H9 (cell line): ENCODE results near the gene GABRB2. TPM values are rescaled to one million over a fixed set of nuclear protein-coding genes. Genes with fewer than 3 reads are reported as not detected.

Source experiments
- DNase-seq: peaks from one replicate; pipeline ENCODE4 v3.0.0-alpha.2; 2017
- H2AFZ ChIP-seq: one replicate; pipeline ENCODE4 v1.6.1; 2013; ENCODE audit warnings: mild to moderate bottlenecking, low read length, control low read depth, moderate library complexity
- H2AK5ac ChIP-seq: 2 replicates; pipeline ENCODE4 v1.6.1; 2013; ENCODE audit warnings: low read length, control low read depth, mixed read lengths; ENCODE audit not compliant: insufficient read length
- H2BK120ac ChIP-seq: one replicate; pipeline ENCODE4 v1.6.1; 2013; ENCODE audit warnings: low read depth, mild to moderate bottlenecking, low read length, control low read depth, inconsistent platforms; ENCODE audit not compliant: poor library complexity, severe bottlenecking
- H2BK12ac ChIP-seq: 2 replicates; pipeline ENCODE4 v1.6.1; 2013; ENCODE audit warnings: low read length, control low read depth, mixed read lengths, low read depth; ENCODE audit not compliant: insufficient read length
- H2BK15ac ChIP-seq: 2 replicates; pipeline ENCODE4 v1.6.1; 2013; ENCODE audit warnings: low read depth, low read length, control low read depth
- H2BK20ac ChIP-seq: one replicate; pipeline ENCODE4 v1.6.1; 2013; ENCODE audit warnings: low read depth, mild to moderate bottlenecking, low read length, control low read depth, inconsistent platforms; ENCODE audit not compliant: poor library complexity, severe bottlenecking
- H2BK5ac ChIP-seq: 2 replicates; pipeline ENCODE4 v1.6.1; 2013; ENCODE audit warnings: low read length, control low read depth, mixed read lengths; ENCODE audit not compliant: insufficient read length
- H3K14ac ChIP-seq: 2 replicates; pipeline ENCODE4 v1.6.1; 2013; ENCODE audit warnings: low read length, control low read depth; ENCODE audit not compliant: insufficient read depth
- H3K18ac ChIP-seq: 2 replicates; pipeline ENCODE4 v1.6.1; 2013; ENCODE audit warnings: low read depth, mild to moderate bottlenecking, mixed read lengths, low read length, control low read depth; ENCODE audit not compliant: insufficient read length
- H3K23ac ChIP-seq: 2 replicates; pipeline ENCODE4 v1.6.1; 2013; ENCODE audit warnings: low read length, control low read depth, mixed read lengths, low read depth; ENCODE audit not compliant: insufficient read length
- H3K23me2 ChIP-seq: 2 replicates; pipeline ENCODE4 v1.6.1; 2013; ENCODE audit warnings: low read depth, mild to moderate bottlenecking, mixed read lengths, low read length, control low read depth; ENCODE audit not compliant: insufficient read length, poor library complexity, severe bottlenecking
- H3K27ac ChIP-seq: 2 replicates; pipeline ENCODE4 v1.5.1; 2013; ENCODE audit warnings: low read length, control low read depth, mixed read lengths, low read depth; ENCODE audit not compliant: insufficient read length
- H3K27me3 ChIP-seq: 2 replicates; pipeline ENCODE4 v1.6.1; 2013; ENCODE audit warnings: low read length, control low read depth, inconsistent platforms; ENCODE audit not compliant: insufficient read depth
- H3K4ac ChIP-seq: 2 replicates; pipeline ENCODE4 v1.6.1; 2013; ENCODE audit warnings: low read depth, mild to moderate bottlenecking, control low read depth, inconsistent platforms, low read length, moderate library complexity
- H3K4me1 ChIP-seq: 2 replicates; pipeline ENCODE4 v1.6.1; 2013; ENCODE audit warnings: low read length, control low read depth, inconsistent platforms; ENCODE audit not compliant: insufficient read depth
- H3K4me2 ChIP-seq: 2 replicates; pipeline ENCODE4 v1.6.1; 2013; ENCODE audit warnings: low read length, control low read depth, mixed read lengths; ENCODE audit not compliant: insufficient read length, insufficient read depth
- H3K56ac ChIP-seq: 2 replicates; pipeline ENCODE4 v1.6.1; 2013; ENCODE audit warnings: low read depth, mild to moderate bottlenecking, mixed read lengths, low read length, control low read depth; ENCODE audit not compliant: insufficient read length
- H3K79me1 ChIP-seq: 2 replicates; pipeline ENCODE4 v1.6.1; 2013; ENCODE audit warnings: low read depth, mild to moderate bottlenecking, moderate library complexity, low read length, control low read depth, inconsistent platforms; ENCODE audit not compliant: insufficient read depth, poor library complexity, severe bottlenecking
- H3K79me2 ChIP-seq: 2 replicates; pipeline ENCODE4 v1.6.1; 2013; ENCODE audit warnings: low read length, control low read depth, inconsistent platforms; ENCODE audit not compliant: insufficient read depth
- H3K9ac ChIP-seq: 2 replicates; pipeline ENCODE4 v1.6.1; 2013; ENCODE audit warnings: low read length, control low read depth, mixed read lengths; ENCODE audit not compliant: insufficient read length; ENCODE audit errors: extremely low read depth
- H3K9me3 ChIP-seq: one replicate; pipeline ENCODE4 v1.6.1; 2013; ENCODE audit warnings: low read depth, low read length, inconsistent platforms; ENCODE audit not compliant: control insufficient read depth
- H3T11ph ChIP-seq: one replicate; pipeline ENCODE4 v1.6.1; 2013; ENCODE audit warnings: mild to moderate bottlenecking, low read length, control low read depth, inconsistent platforms
- H4K20me1 ChIP-seq: one replicate; pipeline ENCODE4 v1.6.1; 2013; ENCODE audit not compliant: control insufficient read depth, insufficient read length, insufficient read depth
- H4K5ac ChIP-seq: 2 replicates; pipeline ENCODE4 v1.6.1; 2013; ENCODE audit warnings: low read depth, mild to moderate bottlenecking, mixed read lengths, low read length, control low read depth; ENCODE audit not compliant: insufficient read length
- H4K8ac ChIP-seq: replicated peaks from 2 replicates; pipeline ENCODE4 v1.6.1; 2013; ENCODE audit warnings: low read length, control low read depth, mixed read lengths, low read depth; ENCODE audit not compliant: insufficient read length
- H4K91ac ChIP-seq: 2 replicates; pipeline ENCODE4 v1.6.1; 2013; ENCODE audit warnings: low read depth, mild to moderate bottlenecking, moderate library complexity, mixed read lengths, low read length, control low read depth; ENCODE audit not compliant: insufficient read length
- H3K27ac Mint-ChIP-seq, 3 experiments: 2 replicates in 2 of 3; 3 replicates in 1 of 3; pipeline ENCODE4 v1.8.0; 2020 to 2021; ENCODE audit warnings: mixed read lengths in 3 of 3, mild to moderate bottlenecking in 1 of 3, moderate library complexity in 1 of 3
- H3K27me3 Mint-ChIP-seq: 2 replicates; pipeline ENCODE4 v1.8.0; 2021; ENCODE audit warnings: low read depth, mild to moderate bottlenecking, moderate library complexity, mixed read lengths
- H3K36me3 Mint-ChIP-seq, 3 experiments: 2 replicates in 2 of 3; 3 replicates in 1 of 3; pipeline ENCODE4 v1.8.0; 2020 to 2021; ENCODE audit warnings: low read depth in 3 of 3, mixed read lengths in 3 of 3; ENCODE audit not compliant: insufficient read depth in 1 of 3
- H3K4me1 Mint-ChIP-seq, 2 experiments: 2 replicates each; pipeline ENCODE4 v1.8.0; 2020; ENCODE audit warnings: mixed read lengths in 2 of 2
- H3K4me3 Mint-ChIP-seq, 2 experiments: 2 replicates in 1 of 2; 3 replicates in 1 of 2; pipeline ENCODE4 v1.8.0; 2020 to 2021; ENCODE audit warnings: mild to moderate bottlenecking in 2 of 2, mixed read lengths in 2 of 2, moderate library complexity in 1 of 2
- H3K9me3 Mint-ChIP-seq, 2 experiments: 2 replicates in 1 of 2; 3 replicates in 1 of 2; pipeline ENCODE4 v1.8.0; 2020; ENCODE audit warnings: mild to moderate bottlenecking in 2 of 2, mixed read lengths in 2 of 2, moderate library complexity in 1 of 2
- WGBS: extraction: QIAGEN DNeasy Blood & Tissue Kit; methylation state at CpG from one replicate; pipeline ENCODE4 v1.1.7; 2013; ENCODE audit warnings: missing lambda C conversion rate, low lambda C conversion rate, mixed read lengths; ENCODE audit not compliant: insufficient read length; ENCODE audit errors: extremely low coverage; 5-methylcytosine and 5-hydroxymethylcytosine counted together
- total RNA-seq: library from RNA; stranded (reverse); gene quantifications from 2 replicates; pipeline ENCODE4 v1.2.1, GENCODE V29; 2021
- TF ChIP-seq, protein P1 (sequence below): fragments of 200-600 bp; sonication (generic); conservative IDR thresholded peaks from 3 replicates; pipeline ENCODE4 v1.8.0; 2021; ENCODE audit warnings: antibody characterized with exemption, mild to moderate bottlenecking

Gene GABRB2
- total RNA-seq, 1 experiment from 2014 or later = 0.20 TPM

DNA sequence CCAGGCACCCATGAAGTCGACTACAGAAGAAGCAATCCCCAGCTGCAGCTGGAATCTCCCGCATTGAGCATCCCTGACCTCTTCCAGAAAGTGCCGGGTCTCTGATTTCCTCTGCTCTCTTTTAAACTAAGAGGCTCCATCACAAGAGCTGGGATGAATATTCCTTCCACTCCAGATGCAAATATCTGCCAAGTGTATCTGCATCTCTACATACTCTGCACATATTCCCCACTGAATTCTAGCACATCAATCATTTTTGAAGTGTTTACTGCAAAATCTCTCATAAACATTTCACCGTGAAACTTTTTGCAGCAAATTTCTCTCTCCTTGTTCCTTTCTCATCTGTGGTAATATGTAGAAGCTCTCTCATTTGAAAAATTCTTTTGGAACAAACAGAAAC is 161.5 kb downstream of the GABRB2 start:
- Mint-ChIP-seq H3K27me3 (no peaks in the 10 kb centered on the region), H3K4me3 (no peak overlapping the region), H3K9me3 (no peaks in the 10 kb centered on the region; a peak in 1 of 5 replicates), H3K4me1 (no peaks in the 10 kb centered on the region), H3K36me3 (no peaks in the 10 kb centered on the region), H3K27ac (no peak overlapping the region)
- no peak overlapping the region for H3K14ac ChIP-seq
- H3K4me1 ChIP-seq = no peaks in the 10 kb centered on the region
- no peaks in the 10 kb centered on the region for H4K20me1 ChIP-seq
- H3K27me3 ChIP-seq = no peaks in the 10 kb centered on the region
- DNase-seq = no peak
- WGBS = no CpG with 5 or more reads among the region's 4 CpGs
- H2AFZ ChIP-seq = no peak overlapping the region
- H2BK5ac ChIP-seq = no peak overlapping the region
- no peak overlapping the region for H2AK5ac ChIP-seq
- no peaks in the 10 kb centered on the region for H3K23me2 ChIP-seq
- H3K4me2 ChIP-seq = no peak overlapping the region
- TF ChIP-seq, protein P1, sequence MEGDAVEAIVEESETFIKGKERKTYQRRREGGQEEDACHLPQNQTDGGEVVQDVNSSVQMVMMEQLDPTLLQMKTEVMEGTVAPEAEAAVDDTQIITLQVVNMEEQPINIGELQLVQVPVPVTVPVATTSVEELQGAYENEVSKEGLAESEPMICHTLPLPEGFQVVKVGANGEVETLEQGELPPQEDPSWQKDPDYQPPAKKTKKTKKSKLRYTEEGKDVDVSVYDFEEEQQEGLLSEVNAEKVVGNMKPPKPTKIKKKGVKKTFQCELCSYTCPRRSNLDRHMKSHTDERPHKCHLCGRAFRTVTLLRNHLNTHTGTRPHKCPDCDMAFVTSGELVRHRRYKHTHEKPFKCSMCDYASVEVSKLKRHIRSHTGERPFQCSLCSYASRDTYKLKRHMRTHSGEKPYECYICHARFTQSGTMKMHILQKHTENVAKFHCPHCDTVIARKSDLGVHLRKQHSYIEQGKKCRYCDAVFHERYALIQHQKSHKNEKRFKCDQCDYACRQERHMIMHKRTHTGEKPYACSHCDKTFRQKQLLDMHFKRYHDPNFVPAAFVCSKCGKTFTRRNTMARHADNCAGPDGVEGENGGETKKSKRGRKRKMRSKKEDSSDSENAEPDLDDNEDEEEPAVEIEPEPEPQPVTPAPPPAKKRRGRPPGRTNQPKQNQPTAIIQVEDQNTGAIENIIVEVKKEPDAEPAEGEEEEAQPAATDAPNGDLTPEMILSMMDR = no peak
- H2BK20ac ChIP-seq = no peak overlapping the region
- H3K23ac ChIP-seq = no peak overlapping the region
- H3K18ac ChIP-seq = no peak overlapping the region
- no peak overlapping the region for H4K91ac ChIP-seq
- no peak overlapping the region for H4K8ac ChIP-seq
- no peaks in the 10 kb centered on the region for H3K79me2 ChIP-seq
- no peak overlapping the region for H3T11ph ChIP-seq
- no peak overlapping the region for H2BK15ac ChIP-seq
- H4K5ac ChIP-seq = no peak overlapping the region
- no peaks in the 10 kb centered on the region for H3K79me1 ChIP-seq
- H2BK120ac ChIP-seq = no peak overlapping the region
- H3K27ac ChIP-seq = no peak overlapping the region
- H2BK12ac ChIP-seq = no peak overlapping the region
- no peak overlapping the region for H3K9ac ChIP-seq
- no peak overlapping the region for H3K56ac ChIP-seq
- no peak overlapping the region for H3K4ac ChIP-seq
- no peaks in the 10 kb centered on the region for H3K9me3 ChIP-seq
